ENCODE results near the gene TECR. TPM values are rescaled to one million over a fixed set of nuclear protein-coding genes. Genes with fewer than 3 reads are reported as not detected.
"Not testable (repeated sequence)": the region's sequence is repeated elsewhere in the genome, so short reads cannot be mapped to it uniquely, and the experiment has no call there.

TECR gene
- total RNA-seq, 1 donor from 2014 or later: 106 TPM

DNA sequence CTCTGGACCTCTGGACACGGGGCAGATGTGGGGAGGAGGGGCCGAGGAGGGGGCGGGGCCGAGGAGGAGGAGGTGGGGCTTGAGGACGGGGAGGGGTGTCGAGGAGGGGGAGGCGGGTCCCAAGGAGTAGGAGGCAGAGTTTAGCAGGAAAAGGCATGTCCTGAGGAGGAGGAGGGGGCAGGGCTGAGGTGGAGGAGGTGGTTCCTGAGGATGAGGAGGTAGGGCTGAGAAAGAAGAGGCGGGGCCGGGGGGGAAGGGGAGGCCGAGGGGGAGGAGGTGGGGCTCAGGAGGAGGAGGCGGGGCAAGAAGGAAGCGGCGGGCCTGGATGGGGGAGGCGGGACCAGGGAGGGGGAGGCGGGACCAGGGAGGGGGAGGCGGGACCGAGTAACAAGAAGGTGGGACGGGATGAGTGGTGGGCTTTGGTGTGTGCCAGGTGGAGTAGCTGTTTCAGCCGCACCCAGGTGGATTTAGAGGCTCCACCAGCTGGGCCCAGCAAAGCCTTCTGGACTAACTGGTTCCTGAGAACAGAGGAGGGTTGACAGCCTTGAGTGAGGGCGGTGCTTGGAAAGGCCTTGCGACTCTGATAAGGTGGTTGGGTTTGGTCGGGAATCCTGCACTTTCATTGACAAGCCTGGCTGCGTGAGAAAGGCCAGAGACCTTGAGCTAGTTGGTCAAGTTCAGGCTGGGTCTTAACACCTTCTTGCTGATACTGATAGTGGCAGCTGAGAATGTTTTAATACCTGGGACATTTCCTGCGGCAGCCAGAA is 7.7 kb downstream of the TECR start:
- peaks cover 6% of the 10 kb centered on the region for H3K4me1 Mint-ChIP-seq (ENCODE audit: low read depth, unreplicated experiment)
- H3K9ac ChIP-seq (ENCODE audit: low read length): no peak overlapping the region
- TF ChIP-seq, protein P1, sequence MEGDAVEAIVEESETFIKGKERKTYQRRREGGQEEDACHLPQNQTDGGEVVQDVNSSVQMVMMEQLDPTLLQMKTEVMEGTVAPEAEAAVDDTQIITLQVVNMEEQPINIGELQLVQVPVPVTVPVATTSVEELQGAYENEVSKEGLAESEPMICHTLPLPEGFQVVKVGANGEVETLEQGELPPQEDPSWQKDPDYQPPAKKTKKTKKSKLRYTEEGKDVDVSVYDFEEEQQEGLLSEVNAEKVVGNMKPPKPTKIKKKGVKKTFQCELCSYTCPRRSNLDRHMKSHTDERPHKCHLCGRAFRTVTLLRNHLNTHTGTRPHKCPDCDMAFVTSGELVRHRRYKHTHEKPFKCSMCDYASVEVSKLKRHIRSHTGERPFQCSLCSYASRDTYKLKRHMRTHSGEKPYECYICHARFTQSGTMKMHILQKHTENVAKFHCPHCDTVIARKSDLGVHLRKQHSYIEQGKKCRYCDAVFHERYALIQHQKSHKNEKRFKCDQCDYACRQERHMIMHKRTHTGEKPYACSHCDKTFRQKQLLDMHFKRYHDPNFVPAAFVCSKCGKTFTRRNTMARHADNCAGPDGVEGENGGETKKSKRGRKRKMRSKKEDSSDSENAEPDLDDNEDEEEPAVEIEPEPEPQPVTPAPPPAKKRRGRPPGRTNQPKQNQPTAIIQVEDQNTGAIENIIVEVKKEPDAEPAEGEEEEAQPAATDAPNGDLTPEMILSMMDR (IDR thresholded peaks at IDR 0.05; ENCODE audit: insufficient read depth, low read depth, low read length): no peak
- TF ChIP-seq EZH2 (IDR thresholded peaks at IDR 0.05; ENCODE audit: insufficient read depth, low read length): no peak
- H3K36me3 Mint-ChIP-seq (ENCODE audit: low read depth, unreplicated experiment): peaks cover 10% of the 10 kb centered on the region
- peaks cover 5% of the 10 kb centered on the region for H3K4me1 ChIP-seq (ENCODE audit: insufficient read depth, low read length)
- no peaks in the 10 kb centered on the region for H3K9me3 Mint-ChIP-seq (ENCODE audit: unreplicated experiment)
- DNase-seq (ENCODE audit: low read depth): no peak
- H3K4me3 ChIP-seq (ENCODE audit: insufficient read depth, low read depth, low read length): no peak overlapping the region
- H3K4me3 Mint-ChIP-seq (ENCODE audit: unreplicated experiment): no peak overlapping the region
- H4K20me1 ChIP-seq (ENCODE audit: insufficient read depth, low read length): peaks cover 32% of the 10 kb centered on the region
- no peak for FAIRE-seq
- H3K27ac Mint-ChIP-seq (ENCODE audit: unreplicated experiment): no peak overlapping the region
- H2AFZ ChIP-seq (ENCODE audit: low read depth, low read length): no peak overlapping the region
- no peaks in the 10 kb centered on the region for H3K9me3 ChIP-seq (ENCODE audit: insufficient read depth, low read depth, low read length)
- H3K36me3 ChIP-seq (ENCODE audit: insufficient read depth, low read length): no peaks in the 10 kb centered on the region
- no peak overlapping the region for H3K4me2 ChIP-seq (ENCODE audit: low read length)
- H3K27me3 Mint-ChIP-seq (ENCODE audit: low read depth, unreplicated experiment): no peaks in the 10 kb centered on the region
- H3K27ac ChIP-seq (ENCODE audit: low read depth, low read length): no peak overlapping the region
- H3K79me2 ChIP-seq (ENCODE audit: insufficient read depth, low read length): peaks cover 32% of the 10 kb centered on the region
- no peaks in the 10 kb centered on the region for H3K27me3 ChIP-seq (ENCODE audit: insufficient read depth, low read length)

DNA sequence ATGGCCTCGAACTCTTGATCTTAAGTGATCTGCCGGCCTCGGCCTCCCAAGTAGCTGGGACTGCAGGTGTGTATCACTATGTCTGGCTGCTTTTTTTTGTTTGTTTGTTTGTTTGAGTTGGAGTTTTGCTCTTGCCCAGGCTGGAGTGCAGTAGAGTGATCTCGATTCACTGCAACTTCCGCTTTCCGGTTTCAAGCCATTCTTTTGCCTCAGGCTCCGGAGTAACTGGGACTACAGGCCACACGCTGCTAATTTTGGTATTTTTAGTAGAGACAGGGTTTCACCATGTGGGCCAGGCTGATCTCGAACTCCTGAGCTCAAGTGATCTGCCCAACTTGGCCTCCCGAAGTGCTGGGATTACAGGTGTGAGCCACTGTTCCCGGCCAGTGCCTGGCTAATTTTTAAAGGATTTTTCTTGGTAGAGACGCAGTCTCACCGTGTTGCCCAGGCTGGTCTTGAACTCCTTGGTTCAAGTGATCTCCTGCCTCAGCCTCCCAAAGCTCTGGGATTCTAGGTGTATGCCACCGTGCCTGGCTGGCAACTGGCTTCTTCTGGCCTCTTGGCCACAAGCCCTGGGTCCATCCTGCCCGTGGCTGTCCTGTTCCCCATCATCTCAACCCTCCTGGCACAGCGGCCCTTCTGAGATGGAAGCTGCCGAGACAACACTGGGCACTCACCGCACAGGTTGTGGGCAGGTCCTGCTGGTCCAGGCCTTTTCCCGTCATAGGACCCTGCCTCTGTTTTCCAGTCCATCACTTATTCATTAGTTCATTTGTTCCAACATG is 11.5 kb downstream of the TECR start:
- H3K36me3 Mint-ChIP-seq (ENCODE audit: low read depth, unreplicated experiment): peaks cover 14% of the 10 kb centered on the region
- Histone ChIP-seq H4K20me1 (ENCODE audit: insufficient read depth, low read length) (peaks cover 47% of the 10 kb centered on the region), H3K4me2 (ENCODE audit: low read length) (no peak overlapping the region), H3K4me1 (ENCODE audit: insufficient read depth, low read length) (peaks cover 14% of the 10 kb centered on the region), H3K36me3 (ENCODE audit: insufficient read depth, low read length) (no peaks in the 10 kb centered on the region), H3K27ac (ENCODE audit: low read depth, low read length) (no peak overlapping the region), H3K9ac (ENCODE audit: low read length) (no peak overlapping the region), H3K9me3 (ENCODE audit: insufficient read depth, low read depth, low read length) (no peaks in the 10 kb centered on the region), H2AFZ (ENCODE audit: low read depth, low read length) (no peak overlapping the region), H3K79me2 (ENCODE audit: insufficient read depth, low read length) (peaks cover 19% of the 10 kb centered on the region), H3K27me3 (ENCODE audit: insufficient read depth, low read length) (no peaks in the 10 kb centered on the region), H3K4me3 (ENCODE audit: insufficient read depth, low read depth, low read length) (no peak overlapping the region)
- H3K27me3 Mint-ChIP-seq (ENCODE audit: low read depth, unreplicated experiment): no peaks in the 10 kb centered on the region
- H3K9me3 Mint-ChIP-seq (ENCODE audit: unreplicated experiment): no peaks in the 10 kb centered on the region
- TF ChIP-seq, protein P1 (IDR thresholded peaks at IDR 0.05; ENCODE audit: insufficient read depth, low read depth, low read length): no peak
- no peak for TF ChIP-seq EZH2 (IDR thresholded peaks at IDR 0.05; ENCODE audit: insufficient read depth, low read length)
- no peak for FAIRE-seq
- H3K4me1 Mint-ChIP-seq (ENCODE audit: low read depth, unreplicated experiment): peaks cover 13% of the 10 kb centered on the region
- no peak overlapping the region for H3K4me3 Mint-ChIP-seq (ENCODE audit: unreplicated experiment)
- DNase-seq (ENCODE audit: low read depth): no peak
- H3K27ac Mint-ChIP-seq (ENCODE audit: unreplicated experiment): no peak overlapping the region

DNA sequence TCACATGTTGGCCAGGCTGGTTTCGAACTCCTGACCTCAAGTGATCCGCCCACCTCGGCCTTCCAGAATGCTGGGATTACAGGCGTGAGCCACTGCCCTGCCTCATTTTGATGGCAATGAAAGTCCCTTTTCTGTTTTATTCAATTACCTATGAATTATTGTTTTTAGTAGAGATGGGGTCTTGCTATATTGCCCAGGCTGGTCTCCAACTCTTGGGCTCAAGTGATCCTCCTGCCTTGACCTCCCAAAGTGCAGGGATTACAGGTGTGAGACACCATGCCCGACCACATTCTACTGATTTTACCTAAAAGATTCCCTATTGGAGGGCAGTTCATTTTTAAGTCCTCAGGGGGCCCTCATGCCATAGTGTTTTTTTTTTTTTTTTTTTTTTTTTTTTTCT is 12.6 kb downstream of the TECR start:
- Mint-ChIP-seq H3K4me1 (ENCODE audit: low read depth, unreplicated experiment) (peaks cover 11% of the 10 kb centered on the region), H3K36me3 (ENCODE audit: low read depth, unreplicated experiment) (peaks cover 14% of the 10 kb centered on the region)
- H3K27ac ChIP-seq (ENCODE audit: low read depth, low read length); H3K9me3 ChIP-seq (ENCODE audit: insufficient read depth, low read depth, low read length); FAIRE-seq; H3K4me2 ChIP-seq (ENCODE audit: low read length); H3K36me3 ChIP-seq (ENCODE audit: insufficient read depth, low read length); H3K9me3 Mint-ChIP-seq (ENCODE audit: unreplicated experiment); H3K9ac ChIP-seq (ENCODE audit: low read length); H3K27me3 Mint-ChIP-seq (ENCODE audit: low read depth, unreplicated experiment); H3K4me3 ChIP-seq (ENCODE audit: insufficient read depth, low read depth, low read length); DNase-seq (ENCODE audit: low read depth); H2AFZ ChIP-seq (ENCODE audit: low read depth, low read length); H3K27ac Mint-ChIP-seq (ENCODE audit: unreplicated experiment); H3K27me3 ChIP-seq (ENCODE audit: insufficient read depth, low read length); H3K4me3 Mint-ChIP-seq (ENCODE audit: unreplicated experiment): not testable (repeated sequence)
- Histone ChIP-seq H3K79me2 (ENCODE audit: insufficient read depth, low read length) (peaks cover 15% of the 10 kb centered on the region), H3K4me1 (ENCODE audit: insufficient read depth, low read length) (peaks cover 13% of the 10 kb centered on the region), H4K20me1 (ENCODE audit: insufficient read depth, low read length) (peaks cover 45% of the 10 kb centered on the region)
